ENCODE results near the gene BTBD2.

Gene BTBD2

DNA sequence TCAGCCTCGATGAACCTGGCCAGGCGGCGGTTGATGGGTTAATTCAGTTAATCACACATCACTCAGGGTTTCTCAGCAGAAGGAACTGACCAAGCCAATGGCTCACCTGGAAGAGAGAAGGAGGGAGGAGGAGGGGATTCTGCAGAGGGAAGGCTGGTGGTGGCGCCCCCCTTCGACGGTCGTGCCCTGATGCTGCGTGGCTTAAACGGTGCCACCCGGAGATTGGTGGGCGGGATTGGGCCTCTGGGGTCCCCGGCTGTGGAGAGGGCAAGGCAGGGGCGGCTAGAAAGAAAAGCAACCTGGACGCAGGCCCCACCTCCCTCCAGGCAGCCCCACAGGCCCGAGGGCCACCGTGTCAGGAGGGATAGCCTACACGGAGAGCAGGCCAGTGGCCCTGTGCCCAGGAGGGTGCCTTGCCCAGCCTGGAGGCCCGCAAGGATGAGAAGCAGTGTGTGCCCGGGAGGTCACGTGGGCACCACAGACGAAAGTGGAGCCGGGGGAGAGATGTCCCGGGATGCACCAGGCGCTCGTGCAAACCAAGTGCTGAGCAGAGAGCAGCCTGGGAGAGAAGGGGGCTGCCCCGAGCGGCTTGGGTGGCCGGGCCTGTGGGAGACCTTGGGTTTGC lies 58.5 kb downstream of the BTBD2 start:
- no peak for DNase-seq

DNA sequence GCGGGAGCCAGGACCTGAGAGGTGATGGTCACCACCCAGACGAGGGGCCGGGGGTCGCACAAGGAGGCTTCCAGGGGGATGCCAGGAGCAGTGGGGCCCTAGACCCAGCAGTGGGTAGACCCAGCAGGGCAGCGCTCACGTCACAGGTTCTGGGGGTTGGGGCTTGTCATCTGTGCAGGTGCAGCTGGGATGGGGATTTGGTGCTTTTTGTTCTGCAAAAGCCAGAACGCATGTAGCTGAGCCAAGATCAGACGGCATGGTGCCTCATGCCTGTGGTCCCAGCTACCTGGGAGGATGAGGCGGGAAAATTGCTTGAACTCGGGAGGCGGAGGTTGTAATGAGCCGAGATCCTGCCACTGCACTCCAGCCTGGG lies 59.4 kb downstream of the BTBD2 start:
- no peak for DNase-seq

DNA sequence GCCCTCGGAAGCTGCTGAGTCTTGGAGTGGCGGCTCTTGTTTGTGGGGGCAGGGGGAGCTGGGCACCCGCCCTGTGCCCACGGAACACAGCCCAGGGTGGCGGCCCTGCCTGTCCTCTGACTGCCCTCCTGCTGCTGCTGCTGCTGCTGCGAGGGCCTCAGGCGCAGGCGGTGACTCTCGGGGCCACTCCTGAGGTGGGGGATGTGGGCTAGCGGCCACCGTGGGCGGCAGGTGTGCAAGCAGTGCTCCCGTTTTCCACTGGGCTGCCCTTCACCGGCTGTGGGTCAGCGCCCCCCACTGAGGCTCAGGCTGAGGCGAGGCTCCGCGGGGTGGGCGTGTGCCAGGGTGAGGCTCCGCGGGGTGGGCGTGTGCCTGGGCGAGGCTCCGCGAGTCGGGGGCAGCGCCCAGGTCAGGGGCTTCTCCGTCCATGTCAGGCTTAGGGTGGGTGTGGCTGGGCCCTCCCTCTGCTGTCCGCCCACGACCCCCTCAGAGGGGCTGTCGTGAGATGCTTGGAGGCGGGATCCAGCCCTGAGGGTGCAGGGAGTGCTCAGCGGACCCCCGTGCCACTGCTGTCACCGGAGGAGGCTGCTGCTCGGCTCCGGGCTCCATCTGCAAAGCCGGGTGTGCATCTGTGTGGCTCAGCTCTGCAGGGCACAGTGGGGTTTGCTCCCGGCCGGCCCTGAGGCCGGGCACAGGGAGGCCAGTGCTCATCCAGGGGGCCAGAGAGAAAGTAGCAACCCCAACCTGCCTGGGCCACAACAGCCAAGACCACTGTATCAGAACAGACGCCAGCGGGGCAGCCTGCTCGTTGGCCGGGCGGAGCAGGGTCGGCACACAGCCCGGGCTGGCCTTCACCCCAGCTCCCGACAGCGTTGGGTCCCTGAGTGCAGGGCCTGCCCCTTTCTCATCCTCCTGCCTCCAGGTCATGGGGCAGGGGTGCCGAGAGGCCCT lies 60.1 kb downstream of the BTBD2 start:
- no peak for DNase-seq

DNA sequence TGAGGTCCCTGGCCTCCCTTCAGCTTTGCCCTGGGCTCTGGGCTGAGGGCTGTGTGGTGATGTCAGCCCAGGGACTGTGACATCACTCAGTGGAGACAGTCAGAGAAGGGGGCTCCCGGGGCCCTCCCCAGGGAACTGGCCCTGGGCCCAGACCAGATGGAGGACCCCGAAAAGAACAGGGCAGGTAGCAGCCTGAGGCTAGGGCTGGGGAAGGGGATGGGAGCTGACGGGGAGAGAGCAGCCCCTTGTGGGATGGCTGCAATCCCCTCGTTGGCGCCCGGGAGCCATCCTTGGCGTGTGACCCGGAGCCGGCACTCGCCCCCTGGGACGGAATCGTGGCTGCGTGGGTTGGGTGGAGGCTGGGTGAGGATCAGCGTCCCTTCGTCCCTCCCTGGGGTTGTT lies 61.0 kb downstream of the BTBD2 start:
- no peak for DNase-seq

DNA sequence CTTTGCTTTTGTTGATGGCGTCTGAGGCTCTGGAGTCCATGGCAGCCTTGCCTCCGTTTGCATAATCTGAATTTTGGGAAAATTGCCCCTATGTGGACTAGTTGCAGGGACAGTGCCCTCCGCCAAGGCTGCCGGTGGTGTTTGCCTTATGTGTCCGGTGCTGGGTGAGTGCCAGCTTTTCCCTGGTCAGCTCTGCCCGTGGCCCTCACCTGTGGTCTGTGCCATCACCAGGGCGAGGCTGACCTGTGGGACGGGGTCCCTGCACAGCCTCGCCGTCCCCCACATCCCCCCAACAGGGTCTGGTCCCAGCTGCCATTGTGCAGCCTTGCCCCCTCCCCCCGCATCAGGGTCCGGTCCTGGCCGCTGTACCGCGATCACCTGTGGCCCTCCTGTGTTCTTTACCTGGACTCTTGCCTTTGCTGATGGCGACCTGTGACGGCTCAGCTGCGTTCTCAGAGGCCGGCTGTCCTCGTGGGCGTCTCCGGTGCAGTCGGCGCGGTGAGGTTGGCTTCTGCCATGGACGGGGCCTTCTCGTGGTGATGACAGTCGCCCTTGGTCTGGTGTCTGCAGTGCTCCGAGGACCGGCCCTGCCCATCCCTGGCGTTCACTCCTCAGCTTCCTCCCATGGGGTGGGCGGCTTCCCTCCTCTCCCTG lies 61.9 kb downstream of the BTBD2 start:
- no peak for DNase-seq

DNA sequence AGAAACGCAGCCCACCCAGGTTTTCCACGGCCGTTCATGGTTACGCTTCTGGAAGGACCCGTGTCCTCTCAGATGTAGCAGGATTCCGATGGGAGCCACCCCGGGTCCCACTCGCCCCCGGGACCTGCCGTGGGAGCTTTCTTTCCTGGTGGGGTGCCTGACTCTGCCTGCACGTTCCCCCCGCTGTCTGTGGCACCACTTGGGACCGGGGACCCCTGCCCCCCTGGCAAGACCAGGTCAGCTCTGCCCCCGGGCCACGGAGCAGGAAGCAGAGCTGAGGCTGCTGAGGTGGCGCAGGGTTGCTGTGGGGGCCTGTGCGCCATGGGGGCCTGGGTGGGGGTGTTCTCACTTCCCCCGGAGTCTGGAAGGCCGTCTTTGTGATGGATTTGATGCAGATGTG lies 62.5 kb downstream of the BTBD2 start:
- no peak for DNase-seq

DNA sequence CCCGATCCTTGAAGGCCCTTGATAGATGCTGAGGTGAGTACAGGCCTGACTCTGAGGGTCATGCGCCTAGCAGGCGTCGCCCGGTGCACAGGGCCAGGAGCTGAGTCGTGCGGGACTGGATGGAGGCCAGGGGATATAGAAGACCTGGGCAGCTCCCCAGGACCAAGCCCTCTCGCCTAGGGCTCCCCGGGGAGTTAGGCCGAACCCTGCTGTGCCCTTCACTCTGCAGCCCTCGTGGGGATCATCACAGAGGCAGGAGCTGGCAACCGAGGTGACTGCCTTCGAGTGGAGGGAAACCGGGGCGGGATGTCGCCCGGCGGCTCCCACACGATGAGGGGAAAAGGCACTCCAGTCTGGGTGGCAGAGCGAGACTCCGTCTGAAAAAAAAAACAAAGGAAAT lies 62.9 kb downstream of the BTBD2 start:
- no peak for DNase-seq

DNA sequence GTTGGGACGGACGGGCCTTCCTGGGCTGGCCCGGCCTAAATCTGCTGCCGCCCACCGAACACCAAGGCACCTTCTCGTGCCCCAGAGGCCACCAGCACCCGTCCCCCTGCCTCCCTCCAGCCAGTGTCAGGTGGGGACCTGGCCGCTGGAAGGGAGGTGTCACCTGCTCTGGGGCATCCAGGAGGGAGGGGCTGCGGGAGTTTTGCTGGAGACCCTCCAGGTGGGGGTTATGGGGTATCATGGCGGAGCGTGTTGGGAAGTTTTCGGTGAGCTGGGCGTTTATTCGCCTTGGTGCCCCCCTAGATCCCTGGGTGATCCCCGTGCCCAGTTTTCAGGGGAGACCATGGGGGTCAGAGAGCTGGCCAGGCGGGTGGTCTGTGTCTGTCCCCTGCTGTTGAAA lies 64.9 kb downstream of the BTBD2 start:
- no peak for DNase-seq

DNA sequence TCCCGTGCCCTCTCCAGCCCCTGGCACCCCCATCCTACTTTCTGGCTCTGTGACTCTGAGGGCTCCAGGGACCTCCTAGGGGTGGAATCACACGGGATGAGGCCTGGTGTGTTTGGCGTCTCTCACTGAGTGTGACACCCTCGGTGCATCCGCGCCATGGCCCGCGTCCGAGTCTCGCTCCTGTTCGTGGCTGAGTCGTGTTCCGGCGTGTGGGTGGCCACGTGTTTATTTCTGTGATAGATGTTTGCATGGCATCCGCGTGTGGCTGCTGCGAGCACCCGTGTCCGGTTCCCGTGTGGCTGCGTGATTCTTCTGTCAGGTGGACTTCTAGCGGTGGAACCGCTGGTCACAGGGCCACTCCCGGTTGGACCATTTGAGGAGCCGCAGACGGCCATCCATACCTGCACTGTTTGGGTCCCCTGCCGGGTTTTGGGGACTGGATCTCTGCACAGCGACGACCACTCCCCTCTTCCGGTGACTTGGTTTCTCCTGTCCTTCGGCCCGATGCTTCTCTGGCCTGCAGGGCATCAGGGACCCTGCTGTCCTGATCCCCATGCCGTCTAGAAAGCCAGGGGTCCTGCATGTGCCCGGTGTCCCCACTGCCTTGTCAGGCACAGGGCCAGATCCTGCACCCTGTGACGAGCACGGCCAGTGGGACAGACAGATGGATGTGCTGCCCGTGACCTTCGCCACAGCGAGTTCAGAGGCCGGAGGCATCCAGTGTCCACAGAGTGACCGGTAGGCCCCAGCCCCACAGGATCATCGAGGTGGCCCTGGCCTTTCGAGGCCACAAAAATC lies 66.0 kb downstream of the BTBD2 start:
- no peak for DNase-seq

DNA sequence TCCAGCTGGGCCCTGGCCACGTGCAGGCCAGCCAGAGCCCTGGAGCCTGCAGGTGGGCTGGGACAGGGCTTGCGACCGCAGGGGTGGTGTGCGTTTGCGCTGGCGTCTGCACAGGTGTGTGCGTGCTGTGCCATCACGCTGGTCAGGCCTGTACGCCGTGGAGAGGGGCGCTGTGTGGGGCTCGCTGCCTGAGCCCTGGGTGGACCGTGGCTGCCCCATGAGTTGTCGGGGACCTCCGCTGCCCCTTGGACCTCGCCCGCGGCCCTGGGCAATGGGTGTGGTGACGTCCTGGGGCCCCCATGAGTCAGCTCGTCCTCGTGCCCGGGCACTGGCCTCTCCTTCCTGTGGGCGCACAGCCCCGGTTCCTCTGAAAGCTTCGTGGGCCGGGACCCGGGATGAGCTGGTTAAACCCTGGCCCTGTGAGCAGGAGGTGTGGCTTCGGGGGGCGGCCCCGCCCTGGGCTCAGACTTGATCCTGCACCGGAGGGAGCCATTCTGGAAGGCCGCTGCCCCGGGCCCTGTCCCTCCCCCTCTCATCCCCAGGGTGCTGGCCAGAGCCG lies 67.8 kb downstream of the BTBD2 start:
- no peak for DNase-seq

DNA sequence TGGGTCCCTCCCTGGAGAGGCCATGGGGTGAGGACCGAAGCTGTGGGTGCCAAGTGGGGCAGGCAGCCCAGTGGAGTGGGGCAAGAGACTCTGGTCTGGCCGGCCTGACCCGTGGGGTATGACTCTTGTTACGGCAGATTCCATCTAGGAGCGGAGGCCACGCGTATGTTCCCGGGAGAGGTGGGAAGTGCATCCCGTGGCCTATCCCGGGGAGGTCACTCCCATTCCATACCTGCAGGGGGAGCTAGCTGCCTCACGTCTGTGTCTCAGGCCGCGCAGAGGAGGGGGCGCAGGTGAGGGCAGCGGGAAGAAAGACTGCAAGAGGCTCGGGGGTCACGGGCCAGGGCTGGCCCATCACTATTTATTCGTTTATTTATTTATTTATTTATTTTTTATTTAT lies 69.6 kb downstream of the BTBD2 start:
- DNase-seq = no peak

DNA sequence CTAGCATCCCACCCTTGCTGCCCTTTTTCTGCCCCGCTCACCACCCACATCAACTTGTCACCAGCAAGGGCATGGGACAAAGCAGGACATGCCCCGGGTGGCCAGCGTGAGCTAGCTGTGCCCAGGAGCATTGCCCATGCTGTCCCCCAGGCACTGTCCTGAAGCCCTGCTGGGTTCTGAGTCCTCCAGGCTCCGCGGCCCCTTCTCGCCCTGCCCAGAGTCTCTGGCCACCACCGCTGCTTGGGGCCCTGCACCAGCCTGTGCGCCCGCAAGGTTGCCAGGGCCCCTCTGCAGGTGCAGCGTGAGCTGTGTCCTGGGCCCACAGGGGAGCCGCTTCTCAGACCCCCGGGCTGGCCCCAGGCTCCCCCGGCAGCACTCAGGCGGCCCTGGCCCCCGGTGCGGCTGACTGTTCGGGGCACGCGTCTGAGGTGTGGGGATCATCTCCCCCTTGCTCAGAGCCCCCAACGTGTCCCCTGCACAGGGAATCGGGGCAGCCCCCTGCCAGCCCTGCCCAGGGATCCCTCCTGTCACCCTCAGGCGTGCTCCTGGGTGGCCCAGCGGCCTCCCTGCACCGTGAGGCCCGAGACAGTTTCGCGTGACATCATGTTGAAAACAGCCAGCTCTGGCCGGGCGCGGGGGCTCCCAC lies 70.5 kb downstream of the BTBD2 start:
- no peak for DNase-seq

DNA sequence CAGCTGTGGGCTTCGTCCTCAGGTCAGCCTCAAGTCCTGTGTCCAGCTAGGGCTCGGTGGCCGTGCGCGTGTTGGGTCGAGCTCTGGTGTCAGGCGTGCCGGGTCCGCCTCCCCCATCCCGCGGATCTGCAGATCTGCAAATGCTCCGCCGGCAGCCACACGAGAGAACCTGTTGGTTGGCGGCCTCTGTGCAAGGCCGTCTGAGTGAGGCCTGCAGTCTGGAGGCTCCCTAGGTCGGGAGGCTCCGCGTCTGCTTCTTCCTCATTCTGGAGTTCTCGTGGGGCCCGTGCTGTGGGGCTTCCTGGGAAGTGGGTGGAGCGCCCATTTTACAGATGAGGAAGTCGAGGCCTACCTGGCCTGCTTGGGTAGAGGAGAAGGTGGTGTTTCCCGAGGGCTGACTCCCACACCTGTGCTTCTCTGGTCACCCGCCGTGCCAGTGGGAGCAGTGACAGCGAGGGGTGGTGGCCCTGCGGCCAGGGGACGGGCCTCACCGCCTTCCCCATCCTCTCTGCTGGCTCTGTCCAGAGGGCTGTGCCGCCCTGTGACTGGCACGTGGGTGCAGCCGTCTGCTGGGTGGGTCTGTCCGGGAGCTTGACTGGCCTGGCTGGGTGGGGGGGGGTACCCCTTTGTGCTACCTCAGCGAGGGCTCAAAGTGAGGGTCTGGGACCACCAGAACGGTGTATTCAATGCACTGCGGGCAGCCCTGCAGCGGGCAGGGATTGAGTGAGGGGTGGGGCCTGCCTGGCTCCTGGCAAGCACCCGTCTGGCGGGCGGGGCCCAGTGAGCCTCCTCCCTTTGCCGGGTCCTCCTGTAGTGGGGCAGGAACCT lies 71.2 kb downstream of the BTBD2 start:
- DNase-seq = no peak

DNA sequence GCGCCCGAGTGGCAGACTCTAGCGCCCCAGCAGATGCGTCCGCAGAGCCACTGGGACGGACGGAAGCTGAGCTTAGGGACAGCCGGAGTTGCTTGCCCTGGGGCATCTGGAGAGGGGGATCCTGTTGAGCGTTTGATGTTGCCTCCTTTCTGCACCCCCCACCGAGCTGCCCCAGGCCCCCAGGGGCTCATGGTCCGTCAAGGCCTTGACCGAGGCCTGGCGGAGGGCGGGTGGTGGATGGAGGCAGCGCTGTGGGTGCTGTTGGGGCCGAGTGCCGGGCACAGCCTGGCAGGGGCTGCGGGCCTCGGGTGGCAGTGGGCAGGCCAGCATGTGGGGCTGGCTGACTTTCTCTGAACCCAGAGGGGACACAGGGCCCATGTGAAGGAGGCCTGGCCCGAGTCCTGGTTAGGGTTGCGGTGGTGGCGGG lies 71.8 kb downstream of the BTBD2 start:
- DNase-seq = no peak

DNA sequence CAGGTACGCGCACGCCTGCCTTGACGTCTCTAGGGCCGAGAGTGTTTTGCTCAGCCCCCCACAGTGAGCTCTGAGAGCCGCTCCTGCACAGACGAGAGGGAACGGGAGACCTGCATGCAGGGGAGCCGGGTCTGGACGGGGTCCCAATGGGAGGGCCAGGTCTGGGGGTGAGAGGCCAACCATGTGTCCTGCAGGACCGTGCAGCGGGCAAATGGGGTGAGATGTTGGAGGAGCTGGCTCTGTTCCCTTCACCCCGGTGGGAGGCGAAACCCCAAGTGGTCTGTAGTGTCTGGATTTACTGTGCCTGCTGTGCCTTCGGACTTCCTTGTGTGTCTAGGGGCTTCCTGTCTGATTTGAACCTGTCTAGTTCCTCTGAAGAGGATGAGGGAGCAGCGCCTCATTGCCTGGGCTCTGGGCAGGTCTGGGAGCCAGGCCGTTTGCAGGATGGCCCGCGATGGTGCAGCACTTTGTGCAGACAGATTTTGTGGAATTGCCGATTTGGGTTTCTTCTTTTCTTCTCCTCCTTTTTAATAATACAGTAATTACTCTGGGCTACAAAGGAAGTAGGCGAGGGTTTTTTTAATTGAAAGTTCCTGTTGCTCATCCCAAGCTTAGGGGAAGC lies 72.5 kb downstream of the BTBD2 start:
- DNase-seq = no peak

DNA sequence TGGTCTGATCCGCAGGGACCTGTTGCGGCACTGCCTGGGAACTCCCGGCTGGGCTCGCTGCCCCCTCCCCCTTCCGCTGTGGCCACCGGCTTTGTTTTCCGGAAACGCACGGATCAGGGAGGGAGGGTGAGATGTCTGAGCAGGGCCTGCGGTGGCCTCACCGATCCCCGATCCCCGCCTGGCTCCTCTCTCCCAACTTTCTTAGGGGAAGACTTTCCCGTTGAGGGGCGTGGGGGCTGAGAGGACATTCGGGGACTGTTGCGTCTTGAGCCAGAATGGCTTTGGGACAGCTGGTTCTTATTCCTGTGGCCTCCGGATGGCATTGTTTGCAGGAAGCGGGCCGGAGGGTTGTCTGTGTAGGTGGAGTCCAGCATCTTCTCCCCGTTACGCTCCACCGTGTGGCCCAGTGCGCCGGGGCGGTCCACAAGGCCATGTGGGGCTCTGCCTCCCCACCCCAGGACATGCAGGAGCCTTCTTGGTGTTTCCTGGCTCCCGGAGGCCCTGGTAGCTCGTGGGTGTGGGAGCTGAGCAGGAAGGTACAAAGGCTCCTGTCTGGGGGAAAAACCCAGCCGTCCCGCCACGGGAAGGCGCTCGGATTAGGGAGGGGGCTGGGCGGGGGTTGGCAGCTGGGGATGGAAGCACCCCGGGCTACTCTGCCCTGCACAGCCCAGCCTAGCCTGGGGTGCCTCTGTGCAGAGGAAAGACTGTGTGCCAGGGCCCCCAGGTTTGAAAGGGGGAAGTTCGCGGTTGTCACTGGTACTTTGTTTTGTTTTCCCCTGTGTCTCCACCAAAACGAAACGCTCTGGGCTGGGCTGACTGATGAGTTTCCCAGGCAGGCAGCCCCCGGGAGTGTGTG lies 73.2 kb downstream of the BTBD2 start:
- peak; percentile 77 for DNase-seq

DNA sequence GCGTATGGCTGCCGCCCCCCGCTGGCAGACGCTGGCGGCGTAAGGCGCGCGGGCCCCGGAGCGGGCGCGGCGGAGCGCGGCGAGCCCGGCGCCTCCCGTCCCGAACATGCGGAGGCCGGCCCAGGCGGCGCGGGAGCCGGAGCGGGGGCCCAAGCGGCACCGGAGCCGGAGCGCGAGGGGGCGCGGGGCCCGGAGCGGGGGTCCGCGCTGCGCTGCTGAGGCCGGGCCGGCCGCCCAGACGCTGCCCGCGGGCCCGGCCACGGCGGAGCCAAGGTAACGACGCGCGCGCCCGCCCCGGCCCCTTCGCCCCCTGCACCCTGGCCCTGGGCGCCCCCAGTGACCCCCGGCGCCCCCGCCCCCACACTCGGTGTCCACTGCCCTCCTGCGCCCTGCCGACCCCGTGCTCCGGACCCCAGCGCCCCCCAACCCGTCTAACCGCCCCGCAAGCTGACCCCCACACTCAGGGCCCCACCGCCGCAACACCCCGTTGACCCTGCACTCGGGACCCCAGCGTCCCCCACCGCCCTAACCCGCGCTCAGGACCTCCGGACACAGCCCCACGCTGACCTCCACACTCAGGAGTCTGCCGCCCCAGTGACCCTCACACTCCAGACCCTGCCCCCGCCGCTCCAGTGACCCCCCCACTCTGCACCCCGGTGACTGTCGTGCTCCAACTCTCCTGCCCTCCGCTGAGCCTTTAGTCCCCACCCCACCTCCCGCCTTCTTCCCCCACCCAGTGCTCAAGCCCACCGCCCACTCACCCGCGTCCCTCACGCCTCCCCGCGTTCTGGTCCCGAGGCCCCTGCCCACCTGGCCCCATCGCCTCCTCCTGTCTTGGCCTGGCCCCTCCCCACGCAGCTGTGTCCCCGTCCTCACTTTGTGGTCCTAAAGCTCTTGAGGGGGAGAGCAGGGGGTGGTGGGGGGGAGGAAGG lies 74.1 kb downstream of the BTBD2 start, which contains the start of gene CSNK1G2:
CSNK1G2 (plus strand) TSS at position 27 of the 932 bp plus-strand sequence. CDS start 28,601 bp downstream, outside the sequence.
- no peak for DNase-seq

DNA sequence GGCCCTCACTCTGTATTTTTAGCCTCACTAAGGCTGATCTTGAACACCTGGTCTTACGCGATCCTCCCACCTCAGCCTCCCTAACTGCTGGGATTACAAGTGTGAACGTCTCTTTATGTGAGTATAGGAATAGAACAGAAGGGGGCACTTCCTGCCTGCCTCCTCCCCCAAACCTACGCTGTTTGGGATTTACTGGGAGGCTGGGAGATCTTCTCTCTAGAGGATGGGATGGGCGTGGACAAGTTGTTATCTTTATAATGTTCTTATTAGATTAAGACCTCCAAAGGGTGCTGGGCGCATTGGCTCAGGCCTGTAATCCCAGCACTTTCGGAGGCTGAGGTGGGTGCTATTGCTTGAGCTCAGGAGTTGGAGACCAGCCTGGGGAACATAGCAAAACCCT lies 77.4 kb downstream of the BTBD2 start:
- DNase-seq = no peak
